Measurements from ENCODE around the gene PABPN1L. TPM values are rescaled to one million over a fixed set of nuclear protein-coding genes. Genes with fewer than 3 reads are reported as not detected.

Gene PABPN1L
- total and polyA plus RNA-seq, 3 donors from 2014 or later, result 0.34 to 0.93 TPM; not detected in 1

GRCh38 chr16:88841521-88842307, 24.7 kb downstream of the PABPN1L start:
- DNase-seq, result no peak
- intact Hi-C loops (cut with DNase I; ENCODE audit: low total_unique reads), result no loop called here
- Histone ChIP-seq H3K27ac (no peak overlapping the region), H3K4me1 (no peaks in the 10 kb centered on the region), H3K36me3 (ENCODE audit: low read depth, missing control alignments) (no peaks in the 10 kb centered on the region), H3K4me3 (no peak overlapping the region), H3K27me3 (no peaks in the 10 kb centered on the region), H3K9me3 (no peaks in the 10 kb centered on the region)
- TF ChIP-seq CTCF (IDR thresholded peaks at IDR 0.05) (no peak), POLR2A (IDR thresholded peaks at IDR 0.05) (no peak)
- WGBS, 2 donors, result 91 to 97% methylated on average over 21 to 40 of the region's 40 CpGs

GRCh38 chr16:88840600-88841215, 25.8 kb downstream of the PABPN1L start:
- DNase-seq, result no peak
- H3K36me3 ChIP-seq (ENCODE audit: low read depth, missing control alignments), result no peaks in the 10 kb centered on the region
- no peak overlapping the region for H3K27ac ChIP-seq
- no peaks in the 10 kb centered on the region for H3K9me3 ChIP-seq
- 93 to 96% methylated on average over 23 to 28 of the region's 30 CpGs for WGBS, 2 donors
- TF ChIP-seq POLR2A (IDR thresholded peaks at IDR 0.05), result no peak
- TF ChIP-seq CTCF (IDR thresholded peaks at IDR 0.05), result no peak
- H3K4me1 ChIP-seq, result no peaks in the 10 kb centered on the region
- no peaks in the 10 kb centered on the region for H3K27me3 ChIP-seq
- intact Hi-C loops (cut with DNase I; ENCODE audit: low total_unique reads), result no loop called here
- H3K4me3 ChIP-seq, result no peak overlapping the region

GRCh38 chr16:88839745-88840599, 26.5 kb downstream of the PABPN1L start:
- Histone ChIP-seq H3K27ac (no peak overlapping the region), H3K4me3 (no peak overlapping the region), H3K27me3 (no peaks in the 10 kb centered on the region), H3K9me3 (no peaks in the 10 kb centered on the region), H3K36me3 (ENCODE audit: low read depth, missing control alignments) (no peaks in the 10 kb centered on the region), H3K4me1 (no peaks in the 10 kb centered on the region)
- intact Hi-C loops (cut with DNase I; ENCODE audit: low total_unique reads), result no loop called here
- DNase-seq, result no peak
- TF ChIP-seq CTCF (IDR thresholded peaks at IDR 0.05) (no peak), POLR2A (IDR thresholded peaks at IDR 0.05) (no peak)
- 88 to 92% methylated on average over 4 to 24 of the region's 24 CpGs for WGBS, 2 donors

- Histone ChIP-seq H3K9me3 (no peaks in the 10 kb centered on the region), H3K27ac (no peak overlapping the region), H3K36me3 (ENCODE audit: low read depth, missing control alignments) (no peaks in the 10 kb centered on the region), H3K4me1 (no peaks in the 10 kb centered on the region), H3K27me3 (no peaks in the 10 kb centered on the region), H3K4me3 (no peak overlapping the region)
- no peak for DNase-seq
- intact Hi-C loops (cut with DNase I; ENCODE audit: low total_unique reads), result no loop called here
- TF ChIP-seq POLR2A (IDR thresholded peaks at IDR 0.05) (no peak), CTCF (IDR thresholded peaks at IDR 0.05) (no peak)
- 91 to 92% methylated on average over 34 to 35 of the region's 39 CpGs for WGBS, 2 donors
Observed at GRCh38 chr16:88839026-88839529, 27.4 kb downstream of the PABPN1L start.

Measured in testis (tissue), 3 donors.